Bronchial epithelial cell (primary cell): ENCODE results near the gene NFIA. TPM values are rescaled to one million over a fixed set of nuclear protein-coding genes. Genes with fewer than 3 reads are reported as not detected.

ENCODE experiments used
- DNase-seq: peaks from one replicate; pipeline ENCODE4 v3.0.0-alpha.2; 2010; ENCODE audit warnings: low read depth
- FAIRE-seq: peaks from 2 replicates; lab custom pipeline; 2011; peaks lifted over from hg19 to GRCh38; lab: Jason Lieb, UNC
- H3K27me3 ChIP-seq: 2 replicates; pipeline ENCODE4 v1.5.1; 2011; ENCODE audit warnings: low read length; ENCODE audit not compliant: control insufficient read depth, insufficient read depth
- H3K36me3 ChIP-seq: 2 replicates; pipeline ENCODE4 v1.5.1; 2011; ENCODE audit warnings: low read length; ENCODE audit not compliant: control insufficient read depth, insufficient read depth
- H3K4me3 ChIP-seq: 2 replicates; pipeline ENCODE4 v1.5.1; 2011; ENCODE audit warnings: mild to moderate bottlenecking, low read depth, low read length, control low read depth
- total RNA-seq: library from RNA; depleted of rRNA; stranded (reverse); fragments of >200 nt; gene quantifications from 2 replicates; pipeline ENCODE4 v1.2.1, GENCODE V29; 2014
- TF ChIP-seq, protein P1 (sequence below): IDR thresholded peaks from 2 replicates; pipeline ENCODE4 v1.5.1; 2011; ENCODE audit warnings: mild to moderate bottlenecking, moderate library complexity, low read length, control low read depth, inconsistent platforms; ENCODE audit not compliant: insufficient read depth, severe bottlenecking

Gene NFIA
- total RNA-seq, 1 donor from 2014 or later, result 7.4 TPM

DNA sequence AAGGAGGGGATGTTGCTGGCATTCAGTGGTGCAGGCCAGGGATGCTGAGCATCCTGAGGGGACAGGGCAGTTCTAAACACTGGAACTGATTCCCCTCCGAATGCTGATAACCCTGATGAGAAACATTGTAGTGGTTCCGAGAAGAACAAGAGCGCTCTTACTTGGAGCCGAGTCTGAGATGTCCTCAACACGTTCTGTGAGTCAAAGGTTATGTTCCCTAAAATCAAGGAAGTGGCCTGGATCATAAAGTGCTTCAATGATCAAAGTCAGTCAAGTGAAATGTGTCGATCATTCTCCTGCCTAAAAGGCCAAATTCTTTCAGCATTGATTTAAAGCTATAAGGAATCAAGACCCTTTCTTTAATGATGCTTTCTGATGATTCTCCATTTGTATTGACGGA, 234.1 kb downstream of the NFIA start:
- FAIRE-seq (no peak), DNase-seq (no peak)
- Histone ChIP-seq H3K4me3 (no peak overlapping the region), H3K27me3 (no peaks in the 10 kb centered on the region), H3K36me3 (peaks cover 2% of the 10 kb centered on the region)
- TF ChIP-seq, protein P1, sequence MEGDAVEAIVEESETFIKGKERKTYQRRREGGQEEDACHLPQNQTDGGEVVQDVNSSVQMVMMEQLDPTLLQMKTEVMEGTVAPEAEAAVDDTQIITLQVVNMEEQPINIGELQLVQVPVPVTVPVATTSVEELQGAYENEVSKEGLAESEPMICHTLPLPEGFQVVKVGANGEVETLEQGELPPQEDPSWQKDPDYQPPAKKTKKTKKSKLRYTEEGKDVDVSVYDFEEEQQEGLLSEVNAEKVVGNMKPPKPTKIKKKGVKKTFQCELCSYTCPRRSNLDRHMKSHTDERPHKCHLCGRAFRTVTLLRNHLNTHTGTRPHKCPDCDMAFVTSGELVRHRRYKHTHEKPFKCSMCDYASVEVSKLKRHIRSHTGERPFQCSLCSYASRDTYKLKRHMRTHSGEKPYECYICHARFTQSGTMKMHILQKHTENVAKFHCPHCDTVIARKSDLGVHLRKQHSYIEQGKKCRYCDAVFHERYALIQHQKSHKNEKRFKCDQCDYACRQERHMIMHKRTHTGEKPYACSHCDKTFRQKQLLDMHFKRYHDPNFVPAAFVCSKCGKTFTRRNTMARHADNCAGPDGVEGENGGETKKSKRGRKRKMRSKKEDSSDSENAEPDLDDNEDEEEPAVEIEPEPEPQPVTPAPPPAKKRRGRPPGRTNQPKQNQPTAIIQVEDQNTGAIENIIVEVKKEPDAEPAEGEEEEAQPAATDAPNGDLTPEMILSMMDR, result no peak

DNA sequence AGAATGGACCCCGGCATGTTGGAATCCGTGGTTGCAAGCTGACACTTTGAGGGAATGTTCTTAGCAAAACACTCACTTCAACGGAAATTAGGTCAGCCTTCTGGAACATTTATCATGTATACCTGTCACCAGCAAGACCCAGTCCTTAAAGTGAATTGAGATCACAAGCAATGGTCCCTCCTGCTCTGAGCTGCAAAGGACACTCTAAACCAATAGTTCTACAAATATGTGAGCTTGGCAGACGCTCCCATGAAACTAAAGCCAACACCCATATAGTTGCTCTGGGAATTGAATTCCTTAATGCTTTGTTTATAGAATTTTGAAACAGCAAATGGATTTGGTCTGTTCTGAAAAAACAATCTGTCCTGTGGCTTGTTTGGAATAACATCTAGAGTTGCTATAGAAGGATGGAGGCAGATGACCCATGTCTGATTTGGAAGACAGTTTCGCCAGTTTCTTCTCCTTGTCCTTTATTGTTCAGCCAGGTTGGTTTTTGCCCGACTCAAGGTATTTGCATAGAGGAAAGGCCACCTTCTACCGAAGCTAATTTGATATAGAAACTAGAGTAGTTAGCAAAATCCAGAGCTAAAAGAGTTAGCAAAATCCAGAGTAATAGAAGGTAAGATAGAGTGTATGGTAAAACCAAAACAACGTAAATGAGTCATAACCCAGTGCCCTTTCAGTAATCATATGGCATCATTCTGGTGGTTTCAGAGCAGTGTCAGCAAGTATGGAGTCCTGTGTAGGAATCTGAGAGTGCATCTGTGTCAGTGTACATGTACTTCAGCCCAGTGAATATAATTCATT, 236.2 kb downstream of the NFIA start:
- DNase-seq (peak; percentile 91), FAIRE-seq (no peak)
- TF ChIP-seq, protein P1, result no peak
- Histone ChIP-seq H3K36me3 (no peaks in the 10 kb centered on the region), H3K27me3 (no peaks in the 10 kb centered on the region), H3K4me3 (no peak overlapping the region)

DNA sequence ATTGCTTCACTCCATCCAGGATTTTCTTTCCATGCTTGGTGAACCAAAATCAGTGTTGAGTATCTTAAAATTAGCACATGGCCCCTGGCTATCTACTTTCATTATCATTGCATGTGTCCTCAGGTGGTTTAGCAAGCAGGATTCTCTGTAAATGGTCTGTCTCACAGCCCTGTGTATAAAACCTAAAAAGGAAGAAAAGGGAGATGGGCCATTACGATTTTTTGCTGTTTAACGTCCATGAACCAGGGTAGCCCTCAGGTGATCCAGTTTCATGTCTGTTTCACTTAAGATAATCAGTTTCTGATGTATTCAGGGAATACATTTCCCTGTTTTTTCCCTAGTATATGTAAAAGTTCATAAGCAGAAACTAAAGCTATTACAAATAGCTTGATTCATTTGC, 238.2 kb downstream of the NFIA start:
- TF ChIP-seq, protein P1, result no peak
- no peak for FAIRE-seq
- DNase-seq, result no peak
- Histone ChIP-seq H3K4me3 (no peak overlapping the region), H3K27me3 (no peaks in the 10 kb centered on the region), H3K36me3 (no peaks in the 10 kb centered on the region)

DNA sequence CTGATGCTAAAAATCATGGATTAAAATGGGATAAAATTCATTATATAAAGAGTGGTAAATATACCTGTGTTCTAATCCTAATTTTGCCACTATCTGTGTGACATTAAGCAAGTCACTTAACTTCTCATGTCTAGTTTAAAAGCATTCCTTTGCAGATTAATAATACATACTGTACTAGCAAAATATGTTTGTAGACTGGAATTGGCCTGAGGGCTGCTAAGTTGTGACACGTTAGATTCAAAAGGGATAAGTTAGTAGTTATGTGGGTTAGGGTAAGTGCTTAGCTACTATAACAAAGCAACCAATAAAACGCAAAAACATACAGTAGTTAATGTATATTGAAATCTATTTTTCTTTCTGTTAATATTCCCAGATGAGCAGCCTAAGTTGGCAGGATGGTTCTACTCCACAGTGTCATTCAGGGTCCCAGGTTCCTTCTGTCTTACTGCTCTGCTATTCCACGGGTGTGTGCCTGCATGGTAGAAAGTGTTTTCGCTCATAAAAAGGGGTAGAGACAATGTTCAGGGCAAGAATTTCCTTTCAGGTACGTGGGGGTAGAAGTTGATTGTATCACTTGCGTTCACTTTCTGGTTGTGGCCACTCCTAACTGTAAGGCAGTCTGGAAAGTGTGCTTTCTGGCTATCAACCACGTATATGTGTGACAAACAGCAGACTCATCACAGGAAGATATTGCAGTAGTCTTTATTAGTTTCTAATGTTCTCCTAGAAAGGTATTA, 239.8 kb downstream of the NFIA start:
- H3K36me3 ChIP-seq, result no peaks in the 10 kb centered on the region
- FAIRE-seq, result no peak
- H3K4me3 ChIP-seq, result no peak overlapping the region
- DNase-seq, result peak; percentile 88
- no peaks in the 10 kb centered on the region for H3K27me3 ChIP-seq
- TF ChIP-seq, protein P1, result no peak

DNA sequence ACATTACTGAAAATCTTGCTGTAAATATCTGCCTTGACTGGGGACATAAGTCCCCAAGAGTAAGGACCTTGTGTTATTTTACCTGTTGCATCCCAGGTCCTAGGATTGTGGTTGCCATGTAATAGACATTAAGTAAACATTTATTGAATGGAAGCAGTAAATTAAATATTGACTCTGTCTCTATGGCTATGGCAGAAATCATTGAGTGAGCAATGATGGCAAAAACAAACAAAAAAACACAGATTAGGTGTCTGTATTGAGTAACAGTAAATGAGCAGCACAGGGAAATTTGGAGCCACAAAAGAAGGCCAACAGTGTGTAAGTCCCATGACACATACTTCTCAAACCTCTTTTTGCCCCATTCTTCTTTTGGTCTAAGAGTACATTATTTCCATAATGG, 240.4 kb downstream of the NFIA start:
- Histone ChIP-seq H3K36me3 (no peaks in the 10 kb centered on the region), H3K27me3 (no peaks in the 10 kb centered on the region), H3K4me3 (no peak overlapping the region)
- FAIRE-seq (no peak), DNase-seq (peak; percentile 96)
- TF ChIP-seq, protein P1, result no peak
